Measurements from ENCODE around the gene NELL2. TPM values are rescaled to one million over a fixed set of nuclear protein-coding genes. Genes with fewer than 3 reads are reported as not detected.

The NELL2 gene
- total RNA-seq, 1 experiment from 2014 or later: 1.1 TPM

DNA sequence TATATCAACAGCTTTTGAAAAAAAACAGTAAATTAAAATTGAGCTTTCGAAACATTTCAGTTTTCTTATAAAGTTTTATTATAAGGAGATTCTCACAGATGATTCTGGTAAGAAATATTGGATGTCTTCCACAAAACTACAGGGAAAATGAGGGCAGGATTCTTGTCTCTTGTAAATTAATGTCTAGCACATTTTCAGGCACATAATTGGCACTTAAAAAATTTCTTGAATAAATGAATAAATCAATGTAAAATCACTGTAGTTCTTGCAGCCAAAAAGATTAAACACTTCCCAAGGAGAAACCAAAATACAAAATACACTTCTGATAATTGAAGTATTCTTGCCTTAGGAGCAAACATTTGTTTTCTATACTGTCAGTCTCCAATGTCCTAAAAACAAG, 164.4 kb downstream of the NELL2 start:
- TF ChIP-seq ELF1 (IDR thresholded peaks at IDR 0.05; ENCODE audit: borderline replicate concordance, low read depth) (no peak), ZNF274 (IDR thresholded peaks at IDR 0.05; ENCODE audit: low read depth, low read length) (no peak), EGR1 (IDR thresholded peaks at IDR 0.05; ENCODE audit: low read depth) (no peak), YY1 (IDR thresholded peaks at IDR 0.05; ENCODE audit: extremely low read depth, insufficient replicate concordance, low read depth, low read length) (no peak), ZFX (IDR thresholded peaks at IDR 0.05) (no peak), SIN3A (IDR thresholded peaks at IDR 0.05; ENCODE audit: low read depth) (no peak), SP1 (IDR thresholded peaks at IDR 0.05; ENCODE audit: low read depth) (no peak)
- TF ChIP-seq, protein P1, sequence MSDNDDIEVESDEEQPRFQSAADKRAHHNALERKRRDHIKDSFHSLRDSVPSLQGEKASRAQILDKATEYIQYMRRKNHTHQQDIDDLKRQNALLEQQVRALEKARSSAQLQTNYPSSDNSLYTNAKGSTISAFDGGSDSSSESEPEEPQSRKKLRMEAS (IDR thresholded peaks at IDR 0.05): no peak
- Histone ChIP-seq H3K9ac (ENCODE audit: low read length) (no peak overlapping the region), H3K27ac (ENCODE audit: low read depth, low read length) (no peak overlapping the region), H4K20me1 (ENCODE audit: insufficient read depth) (no peaks in the 10 kb centered on the region), H3K4me2 (ENCODE audit: low read length) (no peak overlapping the region), H3K9me2 (ENCODE audit: insufficient read depth) (no peaks in the 10 kb centered on the region), H3K9me3 (ENCODE audit: control insufficient read depth in 1 of 2, insufficient read depth in 1 of 2, low read depth in 1 of 2, low read length in 2 of 2) (no peaks in the 10 kb centered on the region), H3K79me2 (ENCODE audit: insufficient read depth, low read length) (no peaks in the 10 kb centered on the region), H3K4me3 (replicated peaks in 1 of 2; ENCODE audit: low read depth in 1 of 2, low read length in 2 of 2) (no peak overlapping the region), H2AFZ (ENCODE audit: low read depth, low read length, poor library complexity, severe bottlenecking) (no peak overlapping the region), H3K27me3 (ENCODE audit: insufficient read depth, low read length) (no peaks in the 10 kb centered on the region), H3K36me3 (ENCODE audit: control insufficient read depth in 1 of 2, insufficient read depth in 2 of 2, low read length in 2 of 2) (no peaks in the 10 kb centered on the region), H3K4me1 (ENCODE audit: control insufficient read depth in 1 of 2, insufficient read depth in 2 of 2, low read length in 2 of 2) (no peaks in the 10 kb centered on the region)
- no TSS peak for BruUV-seq (replicated peaks)
- ChIA-PET CTCF (no interaction called here), POLR2A (no interaction called here), RAD21 (ENCODE audit: low non-redundant PET in 1 of 2, low total read pairs in 2 of 2, uncharacterized antibody in 2 of 2, unreplicated experiment in 2 of 2) (no interaction called here)
- DNase-seq (ENCODE audit: low read depth, low spot score) (no peak), ATAC-seq (no peak)
- intact Hi-C loops (cut with micrococcal nuclease): no loop called here

DNA sequence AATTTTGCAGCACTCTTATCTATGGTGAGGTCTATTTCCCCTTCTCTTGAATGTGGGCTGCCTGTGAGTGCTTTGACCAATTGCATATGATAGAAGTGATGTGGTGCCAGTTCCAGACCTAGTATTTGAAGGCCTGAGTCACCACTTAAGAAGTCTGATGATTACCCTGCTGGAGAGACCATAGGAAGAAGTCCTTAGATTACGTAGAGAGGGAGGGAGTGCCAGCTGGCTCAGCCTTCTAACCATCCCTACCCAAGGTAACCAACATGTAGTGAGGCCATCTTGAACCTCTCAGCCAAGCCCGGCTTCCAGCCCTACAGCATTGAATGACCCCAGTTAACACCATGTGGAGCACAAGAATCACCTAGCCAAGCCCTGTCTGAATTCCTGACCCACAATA, 166.9 kb downstream of the NELL2 start:
- H3K36me3 ChIP-seq (ENCODE audit: control insufficient read depth in 1 of 2, insufficient read depth in 2 of 2, low read length in 2 of 2): no peaks in the 10 kb centered on the region
- ChIA-PET CTCF (no interaction called here), RAD21 (ENCODE audit: low non-redundant PET in 1 of 2, low total read pairs in 2 of 2, uncharacterized antibody in 2 of 2, unreplicated experiment in 2 of 2) (no interaction called here), POLR2A (no interaction called here)
- H4K20me1 ChIP-seq (ENCODE audit: insufficient read depth): no peaks in the 10 kb centered on the region
- H3K9ac ChIP-seq (ENCODE audit: low read length): no peak overlapping the region
- no peak overlapping the region for H2AFZ ChIP-seq (ENCODE audit: low read depth, low read length, poor library complexity, severe bottlenecking)
- no peak overlapping the region for H3K4me2 ChIP-seq (ENCODE audit: low read length)
- no peaks in the 10 kb centered on the region for H3K27me3 ChIP-seq (ENCODE audit: insufficient read depth, low read length)
- H3K4me1 ChIP-seq (ENCODE audit: control insufficient read depth in 1 of 2, insufficient read depth in 2 of 2, low read length in 2 of 2): no peaks in the 10 kb centered on the region
- H3K27ac ChIP-seq (ENCODE audit: low read depth, low read length): no peak overlapping the region
- no peak for TF ChIP-seq SRF (IDR thresholded peaks at IDR 0.05; ENCODE audit: low read depth)
- no peak for TF ChIP-seq SP1 (IDR thresholded peaks at IDR 0.05; ENCODE audit: low read depth)
- no peak for TF ChIP-seq JUND (IDR thresholded peaks at IDR 0.05)
- H3K9me2 ChIP-seq (ENCODE audit: insufficient read depth): no peaks in the 10 kb centered on the region
- no TSS peak for BruUV-seq (replicated peaks)
- H3K79me2 ChIP-seq (ENCODE audit: insufficient read depth, low read length): no peaks in the 10 kb centered on the region
- intact Hi-C loops (cut with micrococcal nuclease): no loop called here
- no peak overlapping the region for H3K4me3 ChIP-seq (replicated peaks in 1 of 2; ENCODE audit: low read depth in 1 of 2, low read length in 2 of 2)
- H3K9me3 ChIP-seq (ENCODE audit: control insufficient read depth in 1 of 2, insufficient read depth in 1 of 2, low read depth in 1 of 2, low read length in 2 of 2): no peaks in the 10 kb centered on the region
- no peak for DNase-seq (ENCODE audit: low read depth, low spot score)
- no peak for ATAC-seq

Data from HCT116 (cell line).